ENCODE data around the gene KLHL34.

- TF ChIP-seq CTCF (IDR thresholded peaks at IDR 0.05) (no peak), POLR2A (IDR thresholded peaks at IDR 0.05) (no peak), POLR2AphosphoS5 (IDR thresholded peaks at IDR 0.05) (no peak)
Observed at GRCh38 chrX:21658152-21658737, at the start of gene KLHL34.

Measured in breast epithelium (tissue), 3 donors.